H9 (cell line): ENCODE data around the gene BIRC6. TPM values are rescaled to one million over a fixed set of nuclear protein-coding genes. Genes with fewer than 3 reads are reported as not detected.

Experiments
- DNase-seq: peaks from one replicate; pipeline ENCODE4 v3.0.0-alpha.2; 2017
- H2AFZ ChIP-seq: one replicate; pipeline ENCODE4 v1.6.1; 2013; ENCODE audit warnings: mild to moderate bottlenecking, low read length, control low read depth, moderate library complexity
- H2AK5ac ChIP-seq: 2 replicates; pipeline ENCODE4 v1.6.1; 2013; ENCODE audit warnings: low read length, control low read depth, mixed read lengths; ENCODE audit not compliant: insufficient read length
- H2BK120ac ChIP-seq: one replicate; pipeline ENCODE4 v1.6.1; 2013; ENCODE audit warnings: low read depth, mild to moderate bottlenecking, low read length, control low read depth, inconsistent platforms; ENCODE audit not compliant: poor library complexity, severe bottlenecking
- H2BK12ac ChIP-seq: 2 replicates; pipeline ENCODE4 v1.6.1; 2013; ENCODE audit warnings: low read length, control low read depth, mixed read lengths, low read depth; ENCODE audit not compliant: insufficient read length
- H2BK15ac ChIP-seq: 2 replicates; pipeline ENCODE4 v1.6.1; 2013; ENCODE audit warnings: low read depth, low read length, control low read depth
- H2BK20ac ChIP-seq: one replicate; pipeline ENCODE4 v1.6.1; 2013; ENCODE audit warnings: low read depth, mild to moderate bottlenecking, low read length, control low read depth, inconsistent platforms; ENCODE audit not compliant: poor library complexity, severe bottlenecking
- H2BK5ac ChIP-seq: 2 replicates; pipeline ENCODE4 v1.6.1; 2013; ENCODE audit warnings: low read length, control low read depth, mixed read lengths; ENCODE audit not compliant: insufficient read length
- H3K14ac ChIP-seq: 2 replicates; pipeline ENCODE4 v1.6.1; 2013; ENCODE audit warnings: low read length, control low read depth; ENCODE audit not compliant: insufficient read depth
- H3K18ac ChIP-seq: 2 replicates; pipeline ENCODE4 v1.6.1; 2013; ENCODE audit warnings: low read depth, mild to moderate bottlenecking, mixed read lengths, low read length, control low read depth; ENCODE audit not compliant: insufficient read length
- H3K23ac ChIP-seq: 2 replicates; pipeline ENCODE4 v1.6.1; 2013; ENCODE audit warnings: low read length, control low read depth, mixed read lengths, low read depth; ENCODE audit not compliant: insufficient read length
- H3K23me2 ChIP-seq: 2 replicates; pipeline ENCODE4 v1.6.1; 2013; ENCODE audit warnings: low read depth, mild to moderate bottlenecking, mixed read lengths, low read length, control low read depth; ENCODE audit not compliant: insufficient read length, poor library complexity, severe bottlenecking
- H3K27ac ChIP-seq: 2 replicates; pipeline ENCODE4 v1.5.1; 2013; ENCODE audit warnings: low read length, control low read depth, mixed read lengths, low read depth; ENCODE audit not compliant: insufficient read length
- H3K27me3 ChIP-seq: 2 replicates; pipeline ENCODE4 v1.6.1; 2013; ENCODE audit warnings: low read length, control low read depth, inconsistent platforms; ENCODE audit not compliant: insufficient read depth
- H3K4ac ChIP-seq: 2 replicates; pipeline ENCODE4 v1.6.1; 2013; ENCODE audit warnings: low read depth, mild to moderate bottlenecking, control low read depth, inconsistent platforms, low read length, moderate library complexity
- H3K4me1 ChIP-seq: 2 replicates; pipeline ENCODE4 v1.6.1; 2013; ENCODE audit warnings: low read length, control low read depth, inconsistent platforms; ENCODE audit not compliant: insufficient read depth
- H3K4me2 ChIP-seq: 2 replicates; pipeline ENCODE4 v1.6.1; 2013; ENCODE audit warnings: low read length, control low read depth, mixed read lengths; ENCODE audit not compliant: insufficient read length, insufficient read depth
- H3K56ac ChIP-seq: 2 replicates; pipeline ENCODE4 v1.6.1; 2013; ENCODE audit warnings: low read depth, mild to moderate bottlenecking, mixed read lengths, low read length, control low read depth; ENCODE audit not compliant: insufficient read length
- H3K79me1 ChIP-seq: 2 replicates; pipeline ENCODE4 v1.6.1; 2013; ENCODE audit warnings: low read depth, mild to moderate bottlenecking, moderate library complexity, low read length, control low read depth, inconsistent platforms; ENCODE audit not compliant: insufficient read depth, poor library complexity, severe bottlenecking
- H3K79me2 ChIP-seq: 2 replicates; pipeline ENCODE4 v1.6.1; 2013; ENCODE audit warnings: low read length, control low read depth, inconsistent platforms; ENCODE audit not compliant: insufficient read depth
- H3K9ac ChIP-seq: 2 replicates; pipeline ENCODE4 v1.6.1; 2013; ENCODE audit warnings: low read length, control low read depth, mixed read lengths; ENCODE audit not compliant: insufficient read length; ENCODE audit errors: extremely low read depth
- H3K9me3 ChIP-seq: one replicate; pipeline ENCODE4 v1.6.1; 2013; ENCODE audit warnings: low read depth, low read length, inconsistent platforms; ENCODE audit not compliant: control insufficient read depth
- H3T11ph ChIP-seq: one replicate; pipeline ENCODE4 v1.6.1; 2013; ENCODE audit warnings: mild to moderate bottlenecking, low read length, control low read depth, inconsistent platforms
- H4K20me1 ChIP-seq: one replicate; pipeline ENCODE4 v1.6.1; 2013; ENCODE audit not compliant: control insufficient read depth, insufficient read length, insufficient read depth
- H4K5ac ChIP-seq: 2 replicates; pipeline ENCODE4 v1.6.1; 2013; ENCODE audit warnings: low read depth, mild to moderate bottlenecking, mixed read lengths, low read length, control low read depth; ENCODE audit not compliant: insufficient read length
- H4K8ac ChIP-seq: replicated peaks from 2 replicates; pipeline ENCODE4 v1.6.1; 2013; ENCODE audit warnings: low read length, control low read depth, mixed read lengths, low read depth; ENCODE audit not compliant: insufficient read length
- H4K91ac ChIP-seq: 2 replicates; pipeline ENCODE4 v1.6.1; 2013; ENCODE audit warnings: low read depth, mild to moderate bottlenecking, moderate library complexity, mixed read lengths, low read length, control low read depth; ENCODE audit not compliant: insufficient read length
- H3K27ac Mint-ChIP-seq, 3 experiments: 2 replicates in 2 of 3; 3 replicates in 1 of 3; pipeline ENCODE4 v1.8.0; 2020 to 2021; ENCODE audit warnings: mixed read lengths in 3 of 3, mild to moderate bottlenecking in 1 of 3, moderate library complexity in 1 of 3
- H3K27me3 Mint-ChIP-seq: 2 replicates; pipeline ENCODE4 v1.8.0; 2021; ENCODE audit warnings: low read depth, mild to moderate bottlenecking, moderate library complexity, mixed read lengths
- H3K36me3 Mint-ChIP-seq, 3 experiments: 2 replicates in 2 of 3; 3 replicates in 1 of 3; pipeline ENCODE4 v1.8.0; 2020 to 2021; ENCODE audit warnings: low read depth in 3 of 3, mixed read lengths in 3 of 3; ENCODE audit not compliant: insufficient read depth in 1 of 3
- H3K4me1 Mint-ChIP-seq, 2 experiments: 2 replicates each; pipeline ENCODE4 v1.8.0; 2020; ENCODE audit warnings: mixed read lengths in 2 of 2
- H3K4me3 Mint-ChIP-seq, 2 experiments: 2 replicates in 1 of 2; 3 replicates in 1 of 2; pipeline ENCODE4 v1.8.0; 2020 to 2021; ENCODE audit warnings: mild to moderate bottlenecking in 2 of 2, mixed read lengths in 2 of 2, moderate library complexity in 1 of 2
- H3K9me3 Mint-ChIP-seq, 2 experiments: 2 replicates in 1 of 2; 3 replicates in 1 of 2; pipeline ENCODE4 v1.8.0; 2020; ENCODE audit warnings: mild to moderate bottlenecking in 2 of 2, mixed read lengths in 2 of 2, moderate library complexity in 1 of 2
- total RNA-seq: library from RNA; stranded (reverse); gene quantifications from 2 replicates; pipeline ENCODE4 v1.2.1, GENCODE V29; 2021
- TF ChIP-seq, protein P1 (sequence below): fragments of 200-600 bp; sonication (generic); conservative IDR thresholded peaks from 3 replicates; pipeline ENCODE4 v1.8.0; 2021; ENCODE audit warnings: antibody characterized with exemption, mild to moderate bottlenecking

Gene BIRC6
- total RNA-seq, 1 experiment from 2014 or later = 78.8 TPM

DNA sequence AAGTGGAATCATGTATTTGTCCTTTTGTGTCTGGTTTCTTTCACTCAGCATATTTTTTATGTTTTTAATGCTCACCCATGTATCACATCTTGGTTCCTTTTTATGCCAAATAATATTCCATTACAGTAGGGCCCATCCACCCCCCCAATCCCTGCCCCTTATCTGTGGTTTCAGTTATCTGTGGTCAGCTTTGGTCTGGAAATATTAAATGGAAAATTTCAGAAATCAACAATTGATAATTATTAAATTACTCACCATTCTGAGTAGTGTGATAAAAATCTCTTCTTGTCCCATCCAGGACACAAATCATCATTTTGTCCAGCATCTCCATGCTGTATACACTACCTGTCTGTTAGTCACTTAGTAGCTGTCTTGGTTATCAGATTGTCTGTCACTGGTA is 66.7 kb downstream of the BIRC6 start:
- Histone ChIP-seq H3K27me3 (no peaks in the 10 kb centered on the region), H2BK15ac (no peak overlapping the region), H2BK20ac (no peak overlapping the region), H3K23me2 (no peaks in the 10 kb centered on the region), H3K4ac (no peak overlapping the region), H2AK5ac (no peak overlapping the region), H3K27ac (no peak overlapping the region), H3K9ac (no peak overlapping the region), H2AFZ (no peak overlapping the region), H3K14ac (no peak overlapping the region), H3K9me3 (no peaks in the 10 kb centered on the region), H3K4me1 (no peaks in the 10 kb centered on the region), H3K79me2 (peaks cover 12% of the 10 kb centered on the region; the same call in 1 of the 2 replicates), H2BK12ac (no peak overlapping the region), H4K8ac (no peak overlapping the region), H4K91ac (no peak overlapping the region), H3K79me1 (peaks cover 13% of the 10 kb centered on the region), H3T11ph (no peak overlapping the region), H3K4me2 (no peak overlapping the region), H3K56ac (no peak overlapping the region), H2BK120ac (no peak overlapping the region), H3K23ac (no peak overlapping the region), H4K20me1 (no peaks in the 10 kb centered on the region), H4K5ac (no peak overlapping the region), H3K18ac (no peak overlapping the region), H2BK5ac (no peak overlapping the region)
- peaks cover 17 to 24% of the 10 kb centered on the region in 2 experiments for H3K4me1 Mint-ChIP-seq
- TF ChIP-seq, protein P1, sequence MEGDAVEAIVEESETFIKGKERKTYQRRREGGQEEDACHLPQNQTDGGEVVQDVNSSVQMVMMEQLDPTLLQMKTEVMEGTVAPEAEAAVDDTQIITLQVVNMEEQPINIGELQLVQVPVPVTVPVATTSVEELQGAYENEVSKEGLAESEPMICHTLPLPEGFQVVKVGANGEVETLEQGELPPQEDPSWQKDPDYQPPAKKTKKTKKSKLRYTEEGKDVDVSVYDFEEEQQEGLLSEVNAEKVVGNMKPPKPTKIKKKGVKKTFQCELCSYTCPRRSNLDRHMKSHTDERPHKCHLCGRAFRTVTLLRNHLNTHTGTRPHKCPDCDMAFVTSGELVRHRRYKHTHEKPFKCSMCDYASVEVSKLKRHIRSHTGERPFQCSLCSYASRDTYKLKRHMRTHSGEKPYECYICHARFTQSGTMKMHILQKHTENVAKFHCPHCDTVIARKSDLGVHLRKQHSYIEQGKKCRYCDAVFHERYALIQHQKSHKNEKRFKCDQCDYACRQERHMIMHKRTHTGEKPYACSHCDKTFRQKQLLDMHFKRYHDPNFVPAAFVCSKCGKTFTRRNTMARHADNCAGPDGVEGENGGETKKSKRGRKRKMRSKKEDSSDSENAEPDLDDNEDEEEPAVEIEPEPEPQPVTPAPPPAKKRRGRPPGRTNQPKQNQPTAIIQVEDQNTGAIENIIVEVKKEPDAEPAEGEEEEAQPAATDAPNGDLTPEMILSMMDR = no peak
- peaks cover 0 to 13% (median 0%) of the 10 kb centered on the region in 3 experiments; a peak in 2 of 7 replicates for H3K36me3 Mint-ChIP-seq
- peak overlapping the region in 1 of 3 experiments; percentile 54; a peak in 1 of 7 replicates for H3K27ac Mint-ChIP-seq
- H3K27me3 Mint-ChIP-seq = no peaks in the 10 kb centered on the region
- DNase-seq = no peak
- H3K4me3 Mint-ChIP-seq = no peak overlapping the region
- H3K9me3 Mint-ChIP-seq = no peaks in the 10 kb centered on the region
